ENCODE measurements around the gene GRM2.

The GRM2 gene

DNA sequence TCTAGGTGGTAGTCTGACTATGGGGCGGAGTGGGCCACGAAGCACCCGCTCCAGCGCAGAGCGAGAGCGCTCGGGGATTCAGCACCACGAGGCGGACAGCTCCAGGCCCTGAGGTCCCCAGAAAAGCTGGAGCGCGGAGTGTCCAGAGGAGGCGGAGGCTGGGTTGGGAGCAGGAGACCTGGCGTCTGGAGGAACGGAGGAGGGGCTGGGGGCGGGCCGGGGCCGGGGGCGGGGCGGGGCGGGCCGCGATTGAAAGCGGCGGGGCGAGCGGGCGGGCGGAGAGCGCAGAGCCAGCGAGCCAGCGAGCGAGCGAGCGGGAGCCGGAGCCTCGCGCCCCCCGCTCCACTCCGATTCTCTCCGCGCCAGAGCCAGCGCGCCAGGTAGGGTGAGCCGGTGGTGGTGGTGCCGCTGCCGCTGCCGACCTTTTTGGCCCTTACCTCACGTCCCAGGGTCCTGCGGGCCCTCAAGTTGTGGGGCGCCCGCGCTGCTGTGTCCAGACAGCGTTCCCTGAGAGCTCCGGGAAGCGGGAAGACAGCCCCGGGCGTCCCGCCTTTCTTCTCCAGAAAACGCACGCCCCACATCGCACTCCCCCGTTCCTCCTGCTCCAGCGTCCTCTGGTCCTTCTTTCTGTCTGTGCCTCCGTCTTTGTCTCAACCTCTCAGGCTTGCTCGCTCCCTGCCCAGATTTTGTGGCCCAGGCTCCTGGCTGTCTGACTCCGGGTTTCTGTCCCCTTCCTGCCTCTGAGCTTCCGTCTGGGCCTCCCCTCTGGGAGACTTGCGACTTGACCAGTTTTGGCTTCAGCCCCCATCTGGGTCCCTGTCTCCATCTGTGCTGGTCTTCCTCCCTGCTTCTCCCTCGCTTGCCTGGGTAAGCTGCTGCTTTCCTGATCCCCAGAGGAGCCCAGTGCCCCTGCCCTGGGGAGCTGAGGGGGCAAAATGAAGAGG, at the start of gene GRM2:
Gene GRM2 (plus strand): TSS at position 281 of the 944 bp plus-strand sequence. CDS start 1,916 bp downstream, outside the sequence.
- DNase-seq (ENCODE audit: low read depth): peak; percentile 83

DNA sequence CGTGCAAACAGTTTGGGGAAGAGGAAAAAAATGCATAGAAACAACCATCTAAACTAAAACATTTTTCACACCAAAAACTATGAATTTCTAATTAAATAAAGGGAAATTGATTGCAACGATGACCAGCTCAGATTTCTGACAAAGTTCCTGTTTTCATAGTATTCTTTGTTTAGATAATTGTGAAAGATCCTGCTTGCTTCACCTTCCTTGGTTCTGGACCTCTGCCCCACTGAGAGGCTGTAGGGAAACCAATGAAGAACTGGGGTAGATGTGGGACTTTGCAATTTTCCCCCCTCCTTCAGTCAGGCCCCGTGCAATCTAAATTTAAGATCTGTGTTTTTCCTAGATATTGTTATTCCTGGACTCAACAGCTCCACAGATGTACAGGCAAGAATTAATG, 49.6 kb upstream of the GRM2 start:
- DNase-seq (ENCODE audit: low read depth): no peak

DNA sequence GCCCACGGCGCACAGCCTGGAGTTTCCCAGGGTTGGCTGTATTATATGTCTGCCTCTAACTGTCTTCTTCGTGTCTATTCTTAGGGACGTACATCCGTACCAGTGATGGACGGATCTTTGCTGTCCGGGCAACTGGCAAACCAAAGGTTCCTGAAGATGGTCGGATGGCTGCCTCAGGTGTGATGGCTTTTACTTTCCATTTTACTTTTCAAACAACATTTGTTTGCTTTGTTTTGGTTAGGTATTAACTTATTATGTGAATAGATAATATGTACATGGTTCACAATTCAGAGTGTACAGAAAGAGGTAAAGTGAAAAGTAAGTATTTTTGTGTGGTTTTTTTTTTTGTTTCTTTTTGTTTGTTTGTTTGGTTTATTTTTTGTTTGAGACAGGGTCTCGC, 46.9 kb upstream of the GRM2 start:
- DNase-seq (ENCODE audit: low read depth): no peak

DNA sequence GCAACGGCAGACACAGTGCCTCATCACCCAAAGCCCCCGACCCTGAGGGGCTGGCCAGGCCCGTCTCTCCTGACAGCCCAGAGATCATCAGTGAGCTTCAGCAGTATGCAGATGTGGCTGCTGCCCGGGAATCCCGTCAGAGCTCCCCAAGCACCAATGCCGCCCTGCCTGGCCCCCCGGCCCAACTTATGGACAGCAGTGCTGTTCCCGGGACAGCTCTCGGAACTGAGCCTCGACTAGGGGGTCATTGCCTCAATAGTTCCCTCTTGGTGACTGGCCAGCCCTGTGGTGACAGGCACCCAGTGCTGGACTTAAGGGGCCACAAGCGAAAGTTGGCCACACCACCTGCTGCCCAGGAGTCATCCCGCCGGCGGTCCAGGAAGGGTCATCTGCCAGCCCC, 44.4 kb upstream of the GRM2 start:
- no peak for DNase-seq (ENCODE audit: low read depth)

DNA sequence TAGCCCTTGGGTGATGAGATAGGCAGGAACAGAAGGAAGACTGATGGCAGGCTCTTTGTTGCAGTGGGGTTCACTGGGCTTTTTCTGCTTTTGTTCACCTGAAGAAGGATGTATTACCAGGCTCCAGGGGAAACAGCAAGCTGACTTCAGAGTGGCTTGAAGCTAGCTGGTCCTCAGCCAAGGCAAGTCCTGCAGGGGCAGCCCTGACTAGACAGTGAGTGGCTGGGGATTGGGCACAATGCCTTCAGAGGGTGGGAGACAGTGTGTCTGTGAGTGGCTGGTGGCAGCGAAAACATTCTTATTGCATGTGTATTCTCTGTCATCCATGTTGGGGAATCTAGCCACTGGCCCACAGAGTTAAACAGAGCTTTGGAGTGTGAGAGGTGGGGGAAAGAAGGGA, 38.1 kb upstream of the GRM2 start:
- DNase-seq (ENCODE audit: low read depth): no peak

DNA sequence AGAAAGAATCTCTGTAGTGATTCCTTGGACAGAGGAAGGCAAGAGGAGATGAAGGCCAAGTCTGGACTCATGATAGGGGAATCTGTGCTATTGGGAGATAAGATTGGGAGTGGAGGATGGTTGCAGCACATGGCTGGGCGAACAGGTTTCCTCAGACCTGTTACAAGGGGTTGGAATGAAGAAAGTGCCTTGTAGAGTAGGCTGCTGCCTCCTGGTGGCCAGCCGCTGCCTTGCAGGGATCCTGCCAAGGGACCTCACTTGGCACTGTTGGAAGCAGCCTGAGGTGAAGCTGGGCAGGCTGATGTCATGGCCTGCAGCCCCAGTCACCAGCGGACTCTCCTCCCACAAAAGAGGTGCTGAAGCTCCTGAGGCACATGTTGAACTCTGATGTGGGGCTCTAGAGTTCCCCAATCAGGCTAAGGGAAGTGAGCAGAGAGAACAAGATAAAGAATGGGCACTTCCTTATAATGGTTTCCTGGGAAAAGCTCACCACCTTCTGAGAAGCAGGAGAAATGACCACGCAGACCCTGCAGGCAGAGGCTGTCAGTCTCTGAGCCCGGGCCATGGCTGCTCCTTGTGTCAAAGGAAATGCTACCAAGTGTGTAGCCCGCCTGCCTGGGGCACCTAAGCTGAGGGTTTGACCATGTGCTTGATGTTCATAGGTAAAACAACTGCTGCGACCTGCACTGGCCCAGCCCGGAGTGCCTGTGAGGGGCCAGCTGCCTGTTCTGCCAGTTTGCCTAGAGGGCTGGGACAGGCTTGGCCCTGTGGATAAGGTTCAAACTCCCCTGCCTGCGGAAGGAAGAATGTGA, 37.4 kb upstream of the GRM2 start:
- DNase-seq (ENCODE audit: low read depth): peak; percentile 83

DNA sequence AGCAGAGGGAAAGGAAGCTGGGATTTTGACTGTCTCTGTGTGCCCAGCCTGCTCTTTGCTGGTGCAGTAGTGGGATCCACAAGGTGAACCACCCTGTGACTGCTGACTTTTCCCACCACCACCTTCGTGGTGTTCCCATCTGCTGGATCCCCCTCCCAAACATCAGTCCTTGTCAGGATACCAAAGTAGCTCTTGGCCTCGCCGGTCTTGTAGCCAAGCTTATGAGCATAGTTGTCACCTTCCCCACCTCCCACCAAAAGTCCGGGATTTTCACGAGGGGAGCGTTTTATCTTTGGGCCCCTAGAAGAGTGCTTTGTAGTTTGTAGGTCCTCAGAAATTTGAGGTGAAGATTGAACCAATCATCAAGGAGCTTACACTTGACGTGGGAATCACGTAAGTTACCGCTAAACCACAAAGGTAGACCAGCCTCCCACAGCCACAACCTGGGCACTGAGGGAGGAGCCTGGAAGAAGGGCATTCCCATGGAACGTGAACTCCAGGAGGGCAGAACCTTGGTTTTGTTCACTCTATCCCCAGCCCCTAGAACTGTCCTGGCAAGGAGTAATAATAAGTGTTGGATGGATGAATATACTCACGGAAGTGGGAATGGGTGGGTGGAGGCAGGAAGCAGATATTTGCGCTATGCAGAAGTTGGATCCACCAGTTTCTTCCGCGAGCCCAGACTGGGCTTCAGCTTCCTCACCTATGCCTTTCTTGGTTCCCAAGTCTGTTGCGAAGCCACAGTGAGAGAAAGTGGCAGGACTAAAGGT, 36.6 kb upstream of the GRM2 start:
- no peak for DNase-seq (ENCODE audit: low read depth)

DNA sequence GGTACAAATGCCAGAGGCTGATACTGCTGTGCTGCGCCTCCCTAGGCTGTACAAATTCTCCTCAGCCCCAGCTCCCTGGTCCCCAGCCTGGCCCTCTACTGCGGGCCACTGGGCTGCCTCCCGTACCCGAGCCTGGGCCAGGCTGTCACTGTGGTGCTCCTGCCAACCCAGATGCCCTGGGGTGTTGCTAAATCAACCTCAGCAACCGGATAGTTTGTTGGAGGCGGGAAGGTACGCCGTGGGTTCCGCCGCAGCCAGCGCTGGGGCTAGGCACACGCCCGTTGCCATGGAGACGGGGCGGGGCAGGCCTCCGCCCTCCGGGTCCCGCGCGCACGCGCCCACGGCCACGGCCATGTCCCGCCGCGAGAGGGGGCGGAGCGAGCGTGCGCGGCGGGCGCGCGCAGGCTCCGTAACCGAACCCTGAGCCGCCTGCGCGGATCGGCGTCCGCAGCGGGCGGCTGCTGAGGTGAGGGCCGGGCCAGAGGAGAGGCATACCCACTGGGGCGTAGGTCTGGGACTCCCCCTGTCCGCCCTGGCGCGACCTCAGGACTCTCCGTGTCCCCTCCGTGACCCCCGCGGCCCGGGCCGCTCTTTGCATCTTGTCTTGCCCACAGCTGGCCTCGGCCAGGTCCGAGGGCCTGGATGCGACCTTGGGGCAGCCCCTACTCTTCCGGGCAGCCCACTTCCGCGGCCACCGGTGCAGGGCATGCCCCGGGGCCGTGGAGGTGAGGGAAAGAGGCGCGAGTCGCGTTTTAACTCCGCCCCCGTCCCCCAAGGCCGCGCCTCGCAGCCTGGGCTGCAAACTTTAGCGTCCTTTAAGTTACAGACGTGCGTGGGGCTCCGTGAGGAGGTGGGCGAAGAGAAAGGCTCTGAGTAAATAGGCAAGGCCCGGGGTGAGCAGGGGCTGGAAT, 35.8 kb upstream of the GRM2 start, which contains the start of gene TEX264:
Gene TEX264 (plus strand): TSS at position 430 of the 911 bp plus-strand sequence. CDS start 3,053 bp downstream, outside the sequence.
- peak; percentile 81 for DNase-seq (ENCODE audit: low read depth)

DNA sequence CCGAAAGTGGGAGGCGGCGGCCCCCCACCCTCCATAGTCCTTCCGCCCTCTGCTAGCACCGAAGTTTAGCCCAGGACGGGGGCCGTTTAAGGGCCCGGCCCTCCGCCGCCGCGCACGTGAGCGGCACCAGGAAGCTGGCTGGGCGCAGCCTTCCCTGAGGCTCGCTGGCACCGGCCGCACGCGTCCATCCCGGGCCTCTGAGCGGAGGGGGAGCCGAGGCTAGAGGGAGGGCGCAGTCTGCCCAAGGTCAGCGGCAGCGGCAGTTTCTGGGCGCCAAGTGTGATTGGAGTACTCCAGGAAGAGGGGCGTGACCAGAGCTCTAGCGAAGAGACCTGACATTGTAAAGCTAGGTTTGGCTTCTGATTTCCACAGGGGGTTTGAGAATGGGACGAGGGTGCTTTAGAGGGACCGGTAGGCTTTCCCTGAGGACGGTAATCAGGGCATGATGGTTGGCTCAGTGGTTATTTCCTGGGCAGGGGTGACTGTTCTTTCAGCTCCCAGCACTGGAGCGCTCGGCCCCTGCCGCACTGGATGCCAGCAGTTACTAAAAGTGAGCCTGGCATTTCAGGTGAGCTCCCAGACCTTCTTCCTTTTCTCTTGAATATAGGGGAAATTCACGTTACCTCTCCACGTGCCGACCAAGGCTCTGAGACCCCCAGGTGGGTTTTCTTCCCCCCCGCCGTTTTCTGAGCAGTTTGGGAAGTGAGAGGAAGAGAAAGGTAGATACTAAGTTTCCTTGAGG, 35.0 kb upstream of the GRM2 start:
- DNase-seq (ENCODE audit: low read depth): peak; percentile 67

DNA sequence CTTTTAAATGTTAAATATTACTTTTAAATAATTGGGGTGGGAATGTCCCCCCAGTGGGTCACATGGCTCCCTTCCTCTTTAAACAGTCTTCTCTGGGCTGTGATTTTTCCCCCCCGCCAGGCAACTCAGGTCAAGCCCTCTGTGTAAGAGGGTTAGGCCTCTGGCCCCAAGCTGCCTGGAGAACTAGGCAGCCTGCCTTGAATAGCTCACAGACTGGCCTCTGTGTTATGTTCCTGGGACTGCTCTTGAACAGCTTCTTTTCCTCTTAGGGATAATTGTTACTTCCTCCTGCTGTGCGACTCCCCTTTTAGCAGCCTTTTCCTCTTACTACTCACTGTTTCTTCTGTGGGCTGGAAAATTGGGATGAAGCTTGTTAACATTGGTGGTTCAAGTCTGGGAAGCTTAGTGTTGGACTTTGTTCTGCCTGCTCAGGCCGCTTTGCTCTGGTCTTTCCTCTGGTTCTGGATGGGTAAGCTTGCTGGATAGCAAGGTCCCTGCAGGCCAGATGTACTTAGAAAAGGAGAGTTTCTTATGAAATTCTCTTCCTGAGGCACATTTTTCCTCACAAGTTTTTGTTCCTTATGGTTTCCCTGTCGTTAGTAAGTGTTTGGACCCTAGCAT, 33.6 kb upstream of the GRM2 start:
- DNase-seq (ENCODE audit: low read depth): no peak

DNA sequence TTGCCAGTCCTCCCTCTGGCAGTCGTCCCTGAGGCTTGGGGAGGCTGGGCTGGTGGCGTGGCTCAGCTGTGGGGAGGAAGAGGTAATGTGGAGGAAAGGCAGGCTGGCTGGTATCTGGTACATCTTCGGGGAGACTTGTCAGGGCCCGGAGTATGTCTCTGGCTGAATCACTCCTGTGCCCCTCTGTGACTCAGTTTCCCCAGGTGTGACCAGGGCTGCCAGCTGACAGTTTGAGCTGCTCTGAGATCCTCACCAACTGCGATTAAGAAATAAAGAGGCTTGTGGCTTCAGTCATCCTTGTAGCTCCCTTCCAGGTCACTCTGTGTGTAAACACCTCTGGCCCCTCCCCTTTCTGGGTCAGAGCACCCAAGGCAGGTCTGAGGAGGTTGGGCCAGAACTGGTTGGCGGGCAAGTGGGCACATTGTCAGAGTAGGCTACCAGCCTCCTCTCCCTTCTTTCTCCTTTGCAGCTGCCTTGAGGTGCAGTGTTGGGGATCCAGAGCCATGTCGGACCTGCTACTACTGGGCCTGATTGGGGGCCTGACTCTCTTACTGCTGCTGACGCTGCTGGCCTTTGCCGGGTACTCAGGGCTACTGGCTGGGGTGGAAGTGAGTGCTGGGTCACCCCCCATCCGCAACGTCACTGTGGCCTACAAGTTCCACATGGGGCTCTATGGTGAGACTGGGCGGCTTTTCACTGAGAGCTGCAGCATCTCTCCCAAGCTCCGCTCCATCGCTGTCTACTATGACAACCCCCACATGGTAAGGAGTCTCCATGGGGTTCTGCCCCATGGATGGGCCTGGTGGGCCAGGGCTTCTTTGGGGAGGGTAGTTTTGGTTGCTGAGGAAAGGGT, 32.8 kb upstream of the GRM2 start:
- DNase-seq (ENCODE audit: low read depth): no peak

DNA sequence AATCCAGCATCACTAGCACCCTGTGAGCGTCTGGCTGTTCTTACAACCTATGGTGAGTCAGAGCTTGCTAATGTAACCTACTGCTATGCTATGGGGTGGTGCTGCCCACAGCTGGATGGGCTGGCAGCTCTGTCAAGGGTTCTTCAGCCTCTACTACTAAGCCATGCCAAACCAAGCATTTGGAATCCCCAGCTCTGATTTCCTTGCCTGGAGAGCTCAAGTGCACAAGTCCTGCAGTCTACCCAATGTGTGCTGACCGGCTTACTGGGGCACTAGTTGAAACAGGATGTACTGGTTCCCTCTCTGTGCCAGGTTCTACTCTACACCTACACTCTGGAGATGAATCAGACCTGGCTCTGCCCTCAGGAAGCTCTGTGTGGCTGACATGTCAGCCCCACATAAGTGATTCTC, 31.7 kb upstream of the GRM2 start:
- peak; percentile 54 for DNase-seq (ENCODE audit: low read depth)

DNA sequence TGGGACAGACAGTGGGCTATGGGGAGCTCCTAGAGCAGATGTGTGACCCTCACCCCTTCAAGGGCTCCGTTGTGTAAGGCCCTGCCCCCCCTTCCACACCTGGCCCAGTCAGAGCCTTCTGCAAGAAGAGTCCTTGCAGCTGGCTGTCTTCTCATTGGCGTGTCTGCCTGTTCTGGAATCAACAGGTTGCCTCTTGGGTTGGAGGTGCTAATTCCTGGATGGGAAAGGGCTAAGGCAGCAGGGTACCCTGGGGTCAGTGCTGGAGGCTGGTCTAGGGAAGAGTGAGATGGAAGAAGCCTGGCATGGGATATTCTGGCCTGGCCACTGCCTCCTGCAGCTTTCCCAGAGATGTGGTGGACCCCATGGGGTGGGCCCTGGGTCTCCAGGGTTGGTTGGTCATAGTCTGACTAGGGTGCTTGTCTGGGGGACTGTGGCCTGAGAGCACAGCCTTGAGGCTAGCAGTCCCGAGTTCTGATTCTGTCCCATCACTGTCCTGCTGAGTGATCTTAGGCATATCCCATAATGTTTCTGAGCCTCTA, 30.7 kb upstream of the GRM2 start:
- DNase-seq (ENCODE audit: low read depth): no peak

DNA sequence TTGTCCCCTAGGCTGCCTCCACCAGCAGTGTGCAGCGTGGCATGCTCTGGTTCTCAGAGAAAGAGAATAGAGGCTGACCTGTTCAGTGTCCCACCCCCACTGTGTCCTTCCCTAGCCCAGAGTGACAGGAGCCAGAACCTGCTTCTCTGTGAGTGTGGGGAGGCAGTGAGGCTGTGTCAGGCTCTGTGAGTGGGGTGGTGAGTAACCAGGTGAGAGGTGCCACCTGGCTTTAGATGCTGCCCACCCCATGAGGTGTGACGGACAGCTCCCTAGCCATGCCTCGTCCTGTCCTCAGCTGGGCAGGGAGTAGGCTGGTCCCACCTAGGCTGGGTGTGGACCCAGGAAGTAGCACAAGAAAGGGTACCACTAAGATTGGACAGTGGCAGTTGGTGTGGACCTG, 29.5 kb upstream of the GRM2 start:
- no peak for DNase-seq (ENCODE audit: low read depth)

DNA sequence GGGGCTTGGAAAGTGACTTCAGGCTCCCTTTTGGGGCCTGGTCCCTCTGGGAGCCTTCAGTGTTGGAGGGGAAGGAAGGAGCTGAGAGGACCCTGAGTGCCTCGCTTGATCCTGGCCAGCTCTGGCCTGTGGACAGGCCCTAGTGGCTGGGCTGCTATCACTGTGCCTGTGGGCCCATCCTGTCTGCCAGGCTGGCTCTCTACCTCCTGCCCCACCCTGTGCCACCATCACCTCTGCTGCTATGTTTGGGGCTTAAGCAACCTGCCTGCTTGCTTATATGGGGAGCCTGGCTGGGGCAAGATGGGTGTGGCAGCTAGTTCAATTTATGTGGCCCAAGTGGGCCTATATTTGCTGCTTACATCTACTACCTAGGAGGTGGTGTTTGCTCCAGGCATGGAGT, 28.7 kb upstream of the GRM2 start:
- no peak for DNase-seq (ENCODE audit: low read depth)

DNA sequence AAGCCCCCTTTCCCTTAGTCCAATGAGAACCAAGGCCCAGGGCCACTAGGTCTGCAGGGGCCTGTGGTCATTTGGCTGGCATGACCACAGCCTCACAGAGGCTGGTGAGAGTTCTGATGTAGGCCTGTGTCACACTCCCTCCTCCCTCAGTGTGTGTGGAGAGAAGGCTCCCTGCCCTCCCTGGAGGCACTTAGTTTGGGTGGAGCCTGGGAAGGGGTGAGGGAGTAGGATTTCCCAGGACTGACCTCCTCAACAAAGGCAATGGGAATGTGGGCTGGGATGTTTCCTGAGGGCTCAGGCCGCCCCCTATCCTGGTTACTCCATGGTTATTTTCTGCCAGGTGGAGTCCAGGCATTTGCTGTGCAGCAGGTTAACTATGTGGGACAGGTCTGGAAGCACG, 28.2 kb upstream of the GRM2 start:
- DNase-seq (ENCODE audit: low read depth): no peak

DNA sequence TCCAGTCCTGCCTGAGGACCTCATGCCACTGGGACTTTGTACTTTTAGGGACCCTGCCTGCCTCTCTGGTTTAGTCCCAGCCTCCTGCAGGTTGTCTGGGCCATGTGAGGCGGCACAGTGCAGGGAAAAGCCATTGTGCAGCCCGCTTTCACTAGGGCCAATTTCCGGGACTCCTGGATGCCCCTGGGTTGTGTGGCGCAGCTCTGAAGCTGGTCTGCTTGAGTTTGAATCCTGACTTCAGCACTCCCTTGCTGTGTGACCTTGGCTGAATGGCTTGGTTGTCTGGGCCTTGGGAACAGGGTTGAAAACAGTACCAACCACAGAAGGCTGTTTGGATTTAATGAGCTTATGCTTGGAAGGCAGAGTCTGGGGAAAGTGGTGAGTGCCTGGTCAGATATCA, 27.6 kb upstream of the GRM2 start:
- no peak for DNase-seq (ENCODE audit: low read depth)

DNA sequence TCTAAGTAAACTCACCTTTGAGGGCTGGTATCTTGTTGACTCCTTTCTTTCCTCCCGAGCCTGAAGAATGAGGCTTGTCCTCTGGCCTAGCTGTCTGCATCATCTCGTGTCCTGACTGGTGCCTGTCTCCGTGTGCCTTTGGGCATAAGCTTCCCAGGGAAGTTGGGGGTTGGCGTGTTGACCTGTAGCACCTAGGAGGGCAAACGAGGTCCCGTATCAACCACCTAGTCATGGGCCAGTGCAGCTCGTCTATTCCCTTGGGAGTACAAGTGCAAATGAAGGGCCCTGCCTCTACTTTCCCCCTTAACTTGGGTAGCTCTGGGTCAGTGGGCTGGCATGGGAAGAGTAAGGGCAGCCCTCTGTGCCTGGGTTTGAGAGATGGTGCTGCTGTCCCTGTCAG, 27.1 kb upstream of the GRM2 start:
- no peak for DNase-seq (ENCODE audit: low read depth)

DNA sequence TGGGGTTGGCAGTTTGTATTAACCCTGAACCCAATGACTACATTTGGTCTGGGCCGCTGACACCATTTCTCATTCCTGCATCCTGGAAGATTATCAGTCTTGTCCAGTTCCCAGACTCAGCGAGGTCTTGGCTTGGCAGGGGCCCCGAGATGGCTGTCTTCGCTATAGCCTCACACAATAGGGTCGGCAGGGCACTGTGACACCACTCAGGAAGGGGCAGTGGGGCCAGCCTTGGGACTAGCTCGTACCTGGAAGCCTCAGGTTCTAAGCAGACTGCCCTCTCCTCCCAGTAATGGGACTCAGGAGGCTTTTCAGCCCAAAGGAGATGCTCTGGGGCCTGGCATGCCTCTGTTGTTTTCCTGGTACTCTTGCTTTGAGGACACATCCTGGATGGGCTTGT, 26.7 kb upstream of the GRM2 start:
- DNase-seq (ENCODE audit: low read depth): no peak

Data from iris pigment epithelial cell (primary cell).